Skeletal muscle tissue (tissue), 4 donors: ENCODE results near the gene FRG1. TPM values are rescaled to one million over a fixed set of nuclear protein-coding genes. Genes with fewer than 3 reads are reported as not detected.
"Not testable (repeated sequence)": the region's sequence is repeated elsewhere in the genome, so short reads cannot be mapped to it uniquely, and the experiment has no call there.

Experiments used
- H3K27ac ChIP-seq: one replicate; pipeline ENCODE4 v1.7.0; 2013; ENCODE audit warnings: mild to moderate bottlenecking, low read depth, low read length, inconsistent platforms
- H3K27me3 ChIP-seq, 3 donors: one replicate each; pipeline ENCODE4 v1.7.0; 2013; ENCODE audit warnings: low read length in 3 of 3; ENCODE audit not compliant: control insufficient read depth in 3 of 3, insufficient read depth in 3 of 3
- H3K36me3 ChIP-seq, 3 donors: one replicate each; pipeline ENCODE4 v1.7.0; 2013; ENCODE audit warnings: low read length in 3 of 3; ENCODE audit not compliant: control insufficient read depth in 3 of 3, insufficient read depth in 3 of 3
- H3K4me1 ChIP-seq, 3 donors: one replicate each; pipeline ENCODE4 v1.7.0; 2013; ENCODE audit warnings: low read length in 3 of 3, mild to moderate bottlenecking in 3 of 3; ENCODE audit not compliant: control insufficient read depth in 3 of 3, insufficient read depth in 3 of 3
- H3K4me3 ChIP-seq, 3 donors: one replicate each; pipeline ENCODE4 v1.7.0; 2013; ENCODE audit warnings: low read length in 3 of 3
- H3K9ac ChIP-seq, 3 donors: one replicate each; pipeline ENCODE4 v1.7.0; 2013; ENCODE audit warnings: low read length in 3 of 3, mild to moderate bottlenecking in 3 of 3, moderate library complexity in 2 of 3, low read depth in 1 of 3
- H3K9me3 ChIP-seq, 3 donors: one replicate each; pipeline ENCODE4 v1.7.0; 2013; ENCODE audit warnings: low read length in 3 of 3; ENCODE audit not compliant: control insufficient read depth in 3 of 3
- total RNA-seq: library from RNA; depleted of rRNA; stranded (reverse); fragments of >200 nt; gene quantifications from one replicate; pipeline ENCODE4 v1.2.3, GENCODE V29; 2014
- donor health status: Osteomylitis.

The FRG1 gene
- total RNA-seq, result 13.6 TPM

GRCh38 chr4:189940178-189941004 is at the start of gene FRG1:
FRG1 (plus strand) TSS chr4:189940872; CDS start chr4:189941010, 138 bp downstream.
- H3K4me1 ChIP-seq, result peaks cover 3 to 11% (median 4%) of the 10 kb centered on the region in 3 donors

GRCh38 chr4:189897667-189898066 is 43.0 kb upstream of the FRG1 start:
- Histone ChIP-seq H3K9ac (no peak overlapping the region), H3K4me1 (no peaks in the 10 kb centered on the region), H3K27ac (no peak overlapping the region), H3K9me3 (no peaks in the 10 kb centered on the region), H3K4me3 (no peak overlapping the region), H3K27me3 (no peaks in the 10 kb centered on the region), H3K36me3 (no peaks in the 10 kb centered on the region)

More at GRCh38 chr4:189940178-189941004, at the start of gene FRG1:
- Histone ChIP-seq H3K36me3 (peaks cover 0 to 5% (median 2%) of the 10 kb centered on the region in 3 donors), H3K9ac (peak within 1 kb of the TSS; percentile 89 to 97 (median 92)), H3K4me3 (peak within 1 kb of the TSS; percentile 83 to 96 (median 95)), H3K27ac (peak within 1 kb of the TSS; percentile 77), H3K27me3 (no peaks in the 10 kb centered on the region), H3K9me3 (no peaks in the 10 kb centered on the region)

GRCh38 chr4:189899481-189900015 is 41.1 kb upstream of the FRG1 start:
- H3K4me3 ChIP-seq, H3K36me3 ChIP-seq, H3K27ac ChIP-seq, H3K4me1 ChIP-seq, H3K9me3 ChIP-seq, H3K27me3 ChIP-seq, H3K9ac ChIP-seq: not testable (repeated sequence)

- H3K36me3 ChIP-seq, H3K4me3 ChIP-seq, H3K27me3 ChIP-seq, H3K27ac ChIP-seq, H3K9me3 ChIP-seq, H3K4me1 ChIP-seq, H3K9ac ChIP-seq: not testable (repeated sequence)
These were observed 36.1 kb upstream of the FRG1 start for GRCh38 chr4:189904420-189905027.

- no peak overlapping the region for H3K4me3 ChIP-seq
- H3K27ac ChIP-seq, result no peak overlapping the region
- H3K9ac ChIP-seq, result no peak overlapping the region
- H3K4me1 ChIP-seq, result no peaks in the 10 kb centered on the region
- H3K9me3 ChIP-seq, result no peaks in the 10 kb centered on the region
- no peaks in the 10 kb centered on the region for H3K27me3 ChIP-seq
- H3K36me3 ChIP-seq, result peaks cover 0 to 1% (median 0%) of the 10 kb centered on the region in 3 donors
These were observed 28.5 kb upstream of the FRG1 start for GRCh38 chr4:189912170-189912569.

GRCh38 chr4:189917161-189917891 is 23.3 kb upstream of the FRG1 start:
- Histone ChIP-seq H3K27me3 (no peaks in the 10 kb centered on the region), H3K9ac (no peak overlapping the region), H3K27ac (no peak overlapping the region), H3K36me3 (peaks cover 0 to 1% (median 0%) of the 10 kb centered on the region in 3 donors), H3K9me3 (peaks cover 0 to 2% (median 0%) of the 10 kb centered on the region in 3 donors), H3K4me3 (no peak overlapping the region), H3K4me1 (no peaks in the 10 kb centered on the region)

GRCh38 chr4:189921058-189921457 is 19.6 kb upstream of the FRG1 start:
- no peaks in the 10 kb centered on the region for H3K27me3 ChIP-seq
- H3K4me1 ChIP-seq, result no peaks in the 10 kb centered on the region
- no peak overlapping the region for H3K9ac ChIP-seq
- peaks cover 0 to 2% (median 0%) of the 10 kb centered on the region in 3 donors for H3K9me3 ChIP-seq
- no peak overlapping the region for H3K27ac ChIP-seq
- H3K36me3 ChIP-seq, result no peaks in the 10 kb centered on the region
- no peak overlapping the region for H3K4me3 ChIP-seq

- H3K9ac ChIP-seq, H3K36me3 ChIP-seq, H3K9me3 ChIP-seq, H3K4me1 ChIP-seq, H3K27ac ChIP-seq, H3K4me3 ChIP-seq, H3K27me3 ChIP-seq: not testable (repeated sequence)
These were observed 13.9 kb upstream of the FRG1 start for GRCh38 chr4:189926742-189927141.

- peaks cover 3 to 11% (median 4%) of the 10 kb centered on the region in 3 donors for H3K4me1 ChIP-seq
- peak overlapping the region; percentile 83 to 96 (median 95) for H3K4me3 ChIP-seq
- peaks cover 0 to 5% (median 2%) of the 10 kb centered on the region in 3 donors for H3K36me3 ChIP-seq
- H3K27ac ChIP-seq, result peak overlapping the region; percentile 77
- no peaks in the 10 kb centered on the region for H3K27me3 ChIP-seq
- H3K9ac ChIP-seq, result peak overlapping the region; percentile 89 to 97 (median 92)
- H3K9me3 ChIP-seq, result no peaks in the 10 kb centered on the region
These were observed 356 bp downstream of the FRG1 start for GRCh38 chr4:189941005-189941450.
